Measurements from ENCODE around the gene COMMD9.

The COMMD9 gene

GRCh38 chr11:36230779-36231699 lies 58.2 kb downstream of the COMMD9 start:
- no peak for TF ChIP-seq CTCF (IDR thresholded peaks at IDR 0.05; ENCODE audit: low read depth, low read length)
- no peak overlapping the region for H3K4me3 ChIP-seq (ENCODE audit: low read depth, low read length)

GRCh38 chr11:36229091-36229705 lies 60.0 kb downstream of the COMMD9 start:
- no peak overlapping the region for H3K4me3 ChIP-seq (ENCODE audit: low read depth, low read length)
- TF ChIP-seq CTCF (IDR thresholded peaks at IDR 0.05; ENCODE audit: low read depth, low read length) = no peak

GRCh38 chr11:36228689-36229088 lies 60.5 kb downstream of the COMMD9 start:
- TF ChIP-seq CTCF (IDR thresholded peaks at IDR 0.05; ENCODE audit: low read depth, low read length) = no peak
- no peak overlapping the region for H3K4me3 ChIP-seq (ENCODE audit: low read depth, low read length)

GRCh38 chr11:36227044-36227443 lies 62.2 kb downstream of the COMMD9 start:
- no peak overlapping the region for H3K4me3 ChIP-seq (ENCODE audit: low read depth, low read length)
- TF ChIP-seq CTCF (IDR thresholded peaks at IDR 0.05; ENCODE audit: low read depth, low read length) = no peak

GRCh38 chr11:36224209-36224882 lies 64.9 kb downstream of the COMMD9 start:
- no peak overlapping the region for H3K4me3 ChIP-seq (ENCODE audit: low read depth, low read length)
- no peak for TF ChIP-seq CTCF (IDR thresholded peaks at IDR 0.05; ENCODE audit: low read depth, low read length)

GRCh38 chr11:36222831-36223635 lies 66.2 kb downstream of the COMMD9 start:
- H3K4me3 ChIP-seq (ENCODE audit: low read depth, low read length) = no peak overlapping the region
- TF ChIP-seq CTCF (IDR thresholded peaks at IDR 0.05; ENCODE audit: low read depth, low read length) = no peak

Measured in WI38 (cell line).